Endodermal cell (in vitro differentiated cells): ENCODE measurements around the gene PHF21B. TPM values are rescaled to one million over a fixed set of nuclear protein-coding genes. Genes with fewer than 3 reads are reported as not detected.

Experiments
- DNase-seq: peaks from one replicate; pipeline ENCODE4 v3.0.0-alpha.2; 2017
- H3K27ac ChIP-seq: 2 replicates; pipeline ENCODE4 v1.5.1; 2013; ENCODE audit warnings: mild to moderate bottlenecking, low read depth, low read length, moderate library complexity
- H3K27me3 ChIP-seq: 2 replicates; pipeline ENCODE4 v1.6.1; 2013; ENCODE audit warnings: mild to moderate bottlenecking, low read length, moderate library complexity; ENCODE audit not compliant: insufficient read depth, control insufficient read depth, poor library complexity, severe bottlenecking
- H3K36me3 ChIP-seq: 2 replicates; pipeline ENCODE4 v1.7.0; 2013; ENCODE audit warnings: mild to moderate bottlenecking, low read length, moderate library complexity; ENCODE audit not compliant: control insufficient read depth, insufficient read depth
- H3K4me1 ChIP-seq: one replicate; pipeline ENCODE4 v1.7.0; 2013; ENCODE audit warnings: low read length; ENCODE audit not compliant: control insufficient read depth, insufficient read depth
- H3K4me3 ChIP-seq: 2 replicates; pipeline ENCODE4 v1.5.1; 2013; ENCODE audit warnings: mild to moderate bottlenecking, low read length, moderate library complexity
- H3K9ac ChIP-seq: 2 replicates; pipeline ENCODE4 v1.6.1; 2013; ENCODE audit warnings: mild to moderate bottlenecking, low read length, moderate library complexity; ENCODE audit not compliant: poor library complexity, severe bottlenecking; ENCODE audit errors: extremely low read depth
- H3K9me3 ChIP-seq: 2 replicates; pipeline ENCODE4 v1.6.1; 2013; ENCODE audit warnings: mild to moderate bottlenecking, low read length, moderate library complexity; ENCODE audit not compliant: control insufficient read depth
- H3K27ac Mint-ChIP-seq: 2 replicates; pipeline ENCODE4 v1.8.0; 2020; ENCODE audit warnings: mixed read lengths
- H3K27me3 Mint-ChIP-seq: 2 replicates; pipeline ENCODE4 v1.8.0; 2021; ENCODE audit warnings: mild to moderate bottlenecking, mixed read lengths; ENCODE audit not compliant: insufficient read depth
- H3K36me3 Mint-ChIP-seq: 2 replicates; pipeline ENCODE4 v1.8.0; 2020; ENCODE audit warnings: low read depth, mixed read lengths
- H3K4me1 Mint-ChIP-seq: 2 replicates; pipeline ENCODE4 v1.8.0; 2020; ENCODE audit warnings: mixed read lengths
- H3K4me3 Mint-ChIP-seq: 2 replicates; pipeline ENCODE4 v1.8.0; 2020; ENCODE audit warnings: mild to moderate bottlenecking, moderate library complexity, mixed read lengths
- H3K9me3 Mint-ChIP-seq: 2 replicates; pipeline ENCODE4 v1.8.0; 2020; ENCODE audit warnings: mild to moderate bottlenecking, mixed read lengths
- CTCF ChIP-seq: fragments of 200-600 bp; sonication (generic); conservative IDR thresholded peaks from 2 replicates; pipeline ENCODE4 v1.5.0; 2021; ENCODE audit warnings: antibody characterized with exemption, mild to moderate bottlenecking
- WGBS, 2 experiments: methylation state at CpG; one replicate each; pipeline versions ENCODE4 v1.1.5 to v1.1.7; 2013; ENCODE audit warnings: missing lambda C conversion rate in 2 of 2, mixed read lengths in 1 of 2; ENCODE audit not compliant: insufficient coverage in 1 of 2, insufficient read length in 1 of 2; 5-methylcytosine and 5-hydroxymethylcytosine counted together
- total RNA-seq, 2 donors: library from RNA; stranded (reverse); fragmentation: NEBNext Ultra II Directional in 1 of 2; extraction: Animal tissue kit (Norgen Biotek cat#: 25700) in 1 of 2; gene quantifications; 2 replicates in 1 of 2; 3 replicates in 1 of 2; pipeline ENCODE4 v1.2.1, GENCODE V29; 2021

The PHF21B gene
- total RNA-seq, 2 donors from 2014 or later = 57.5 to 69.2 TPM

- H3K36me3 Mint-ChIP-seq = peaks cover 35% of the 10 kb centered on the region
- Histone ChIP-seq H3K27me3 (no peaks in the 10 kb centered on the region), H3K4me3 (no peak overlapping the region), H3K9ac (no peak overlapping the region), H3K27ac (no peak overlapping the region), H3K4me1 (no peaks in the 10 kb centered on the region), H3K36me3 (peaks cover 45% of the 10 kb centered on the region), H3K9me3 (no peaks in the 10 kb centered on the region)
- 93 to 96% methylated on average over 8 to 9 of the region's 9 CpGs for WGBS, 2 experiments
- no peak overlapping the region for H3K27ac Mint-ChIP-seq
- DNase-seq = no peak
- H3K4me1 Mint-ChIP-seq = peaks cover 11% of the 10 kb centered on the region
- H3K4me3 Mint-ChIP-seq = no peak overlapping the region
- no peaks in the 10 kb centered on the region for H3K27me3 Mint-ChIP-seq
- H3K9me3 Mint-ChIP-seq = no peaks in the 10 kb centered on the region
- TF ChIP-seq CTCF = no peak
Measured at GRCh38 chr22:44982445-44982844, 27.4 kb downstream of the PHF21B start.

- no peaks in the 10 kb centered on the region for H3K9me3 Mint-ChIP-seq
Measured at GRCh38 chr22:44981857-44982256, 27.9 kb downstream of the PHF21B start.

GRCh38 chr22:44979154-44979553 is 30.7 kb downstream of the PHF21B start:
- Mint-ChIP-seq H3K4me1 (no peaks in the 10 kb centered on the region), H3K9me3 (no peaks in the 10 kb centered on the region), H3K27ac (no peak overlapping the region), H3K27me3 (no peaks in the 10 kb centered on the region), H3K4me3 (no peak overlapping the region), H3K36me3 (peaks cover 26% of the 10 kb centered on the region)
- Histone ChIP-seq H3K4me1 (no peaks in the 10 kb centered on the region), H3K4me3 (no peak overlapping the region), H3K9me3 (no peaks in the 10 kb centered on the region), H3K27ac (no peak overlapping the region), H3K36me3 (peaks cover 25% of the 10 kb centered on the region), H3K27me3 (no peaks in the 10 kb centered on the region), H3K9ac (no peak overlapping the region)
- no peak for TF ChIP-seq CTCF
- DNase-seq = no peak
- 82 to 89% methylated on average over 5 to 6 of the region's 6 CpGs for WGBS, 2 experiments

More at GRCh38 chr22:44981857-44982256, 27.9 kb downstream of the PHF21B start:
- H3K27ac Mint-ChIP-seq = no peak overlapping the region
- Histone ChIP-seq H3K27ac (no peak overlapping the region), H3K4me1 (no peaks in the 10 kb centered on the region), H3K27me3 (no peaks in the 10 kb centered on the region), H3K36me3 (peaks cover 45% of the 10 kb centered on the region), H3K9ac (no peak overlapping the region), H3K9me3 (no peaks in the 10 kb centered on the region), H3K4me3 (no peak overlapping the region)
- H3K4me1 Mint-ChIP-seq = peaks cover 11% of the 10 kb centered on the region
- 97 to 100% methylated on average over 9 to 11 of the region's 11 CpGs for WGBS, 2 experiments
- H3K36me3 Mint-ChIP-seq = peaks cover 35% of the 10 kb centered on the region
- TF ChIP-seq CTCF = no peak
- H3K4me3 Mint-ChIP-seq = no peak overlapping the region
- no peak for DNase-seq
- H3K27me3 Mint-ChIP-seq = no peaks in the 10 kb centered on the region
